Astrocyte of the cerebellum (primary cell): ENCODE results near the gene SNX25.

Experiments
- DNase-seq: peaks from one replicate; pipeline ENCODE4 v3.0.0-alpha.2; 2011; ENCODE audit warnings: low read depth
- H3K4me3 ChIP-seq: 2 replicates; pipeline ENCODE4 v1.5.1; 2011; ENCODE audit warnings: mild to moderate bottlenecking, low read depth, low read length, moderate library complexity
- in situ Hi-C: cut with HindIII; loops from 2 replicates; pipeline ENCODE4 v1.10.0; 2017; ENCODE audit warnings: low sequenced_read_pairs
- TF ChIP-seq, protein P1 (sequence below): IDR thresholded peaks from 2 replicates; pipeline ENCODE4 v1.5.1; 2012; ENCODE audit warnings: low read length, low read depth, moderate library complexity, mild to moderate bottlenecking; ENCODE audit errors: missing control alignments

SNX25 gene

DNA sequence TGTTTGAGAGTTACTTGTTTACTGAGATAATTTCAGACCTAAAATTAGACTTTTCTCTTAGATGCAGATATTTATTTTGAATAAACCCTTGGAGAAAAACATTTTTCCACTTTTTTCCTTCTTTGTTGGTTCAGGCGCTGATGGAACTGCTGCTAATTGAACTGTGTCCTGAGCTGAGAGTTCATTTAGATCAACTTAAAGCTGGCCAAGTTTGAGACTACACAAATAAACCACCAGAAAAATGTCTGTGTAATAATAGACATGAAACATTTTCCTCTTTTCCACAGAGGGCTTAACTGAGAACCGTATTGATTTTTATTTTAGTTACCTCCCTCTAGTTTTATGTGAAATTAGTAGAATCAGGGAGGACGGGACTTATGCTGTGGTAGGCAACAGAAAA is 153.9 kb downstream of the SNX25 start:
- DNase-seq = no peak
- in situ Hi-C loops = no loop called here
- H3K4me3 ChIP-seq = no peak overlapping the region
- TF ChIP-seq, protein P1, sequence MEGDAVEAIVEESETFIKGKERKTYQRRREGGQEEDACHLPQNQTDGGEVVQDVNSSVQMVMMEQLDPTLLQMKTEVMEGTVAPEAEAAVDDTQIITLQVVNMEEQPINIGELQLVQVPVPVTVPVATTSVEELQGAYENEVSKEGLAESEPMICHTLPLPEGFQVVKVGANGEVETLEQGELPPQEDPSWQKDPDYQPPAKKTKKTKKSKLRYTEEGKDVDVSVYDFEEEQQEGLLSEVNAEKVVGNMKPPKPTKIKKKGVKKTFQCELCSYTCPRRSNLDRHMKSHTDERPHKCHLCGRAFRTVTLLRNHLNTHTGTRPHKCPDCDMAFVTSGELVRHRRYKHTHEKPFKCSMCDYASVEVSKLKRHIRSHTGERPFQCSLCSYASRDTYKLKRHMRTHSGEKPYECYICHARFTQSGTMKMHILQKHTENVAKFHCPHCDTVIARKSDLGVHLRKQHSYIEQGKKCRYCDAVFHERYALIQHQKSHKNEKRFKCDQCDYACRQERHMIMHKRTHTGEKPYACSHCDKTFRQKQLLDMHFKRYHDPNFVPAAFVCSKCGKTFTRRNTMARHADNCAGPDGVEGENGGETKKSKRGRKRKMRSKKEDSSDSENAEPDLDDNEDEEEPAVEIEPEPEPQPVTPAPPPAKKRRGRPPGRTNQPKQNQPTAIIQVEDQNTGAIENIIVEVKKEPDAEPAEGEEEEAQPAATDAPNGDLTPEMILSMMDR = no peak

GRCh38 chr4:185364886-185365285 is 155.5 kb downstream of the SNX25 start:
- in situ Hi-C loops = no loop called here
- TF ChIP-seq, protein P1 = no peak

GRCh38 chr4:185369731-185370130 is 160.3 kb downstream of the SNX25 start:
- TF ChIP-seq, protein P1 = no peak
- in situ Hi-C loops = no loop called here
- no peak overlapping the region for H3K4me3 ChIP-seq
- no peak for DNase-seq

More at GRCh38 chr4:185364886-185365285, 155.5 kb downstream of the SNX25 start:
- no peak for DNase-seq
- H3K4me3 ChIP-seq = no peak overlapping the region

DNA sequence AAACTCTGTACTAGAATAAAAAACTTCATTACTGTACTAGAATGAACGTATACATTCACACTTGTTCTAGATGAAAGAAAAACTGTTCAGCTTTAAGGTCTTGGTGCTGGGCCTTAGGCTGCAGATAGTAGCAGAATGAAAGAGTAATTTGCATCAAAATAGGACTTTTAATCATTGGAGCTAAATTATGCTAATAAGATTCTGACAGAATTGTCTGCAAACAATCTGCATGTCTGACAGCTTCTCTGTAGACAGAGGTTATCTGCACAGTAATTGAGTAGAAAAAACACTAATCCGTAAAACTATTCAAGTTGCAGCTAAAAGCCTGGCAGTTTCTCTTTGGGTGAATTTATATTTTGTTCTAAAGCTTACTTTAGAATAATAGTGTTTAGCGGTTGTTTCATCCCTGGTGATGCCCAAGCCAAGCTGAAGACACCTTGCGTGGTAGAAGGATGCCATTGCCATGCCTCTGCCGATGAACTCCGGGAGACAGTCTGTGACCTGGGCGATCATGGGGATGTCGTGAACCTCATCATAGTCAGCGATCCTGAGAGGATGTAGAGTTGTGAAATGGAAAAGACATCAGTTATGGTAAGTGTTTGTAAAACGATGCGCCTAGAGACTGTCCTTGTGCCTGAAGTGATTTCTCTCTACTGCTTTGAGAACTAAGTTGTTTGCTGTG is 161.0 kb downstream of the SNX25 start:
- TF ChIP-seq, protein P1 = no peak
- in situ Hi-C loops = no loop called here
- H3K4me3 ChIP-seq = no peak overlapping the region
- DNase-seq = no peak

- TF ChIP-seq, protein P1 = no peak
- in situ Hi-C loops = no loop called here
- DNase-seq = no peak
- H3K4me3 ChIP-seq = no peak overlapping the region
Measured at GRCh38 chr4:185371702-185372101, 162.3 kb downstream of the SNX25 start.

GRCh38 chr4:185374027-185374426 is 164.6 kb downstream of the SNX25 start:
- DNase-seq = no peak
- no peak overlapping the region for H3K4me3 ChIP-seq
- in situ Hi-C loops = no loop called here
- TF ChIP-seq, protein P1 = no peak
